Ishikawa (cell line): Measurements from ENCODE around the gene FAM186B.

ENCODE experiments used
- CEBPB ChIP-seq: IDR thresholded peaks from 2 replicates; pipeline ENCODE4 v1.6.1; 2012
- CREB1 ChIP-seq: IDR thresholded peaks from 2 replicates; pipeline ENCODE4 v1.6.1; 2012; ENCODE audit warnings: low read depth
- EGR1 ChIP-seq: IDR thresholded peaks from 2 replicates; pipeline ENCODE4 v1.6.1; 2012
- EP300 ChIP-seq: IDR thresholded peaks from 2 replicates; pipeline ENCODE4 v1.6.1; 2012; ENCODE audit warnings: borderline replicate concordance
- FOXM1 ChIP-seq: IDR thresholded peaks from 2 replicates; pipeline ENCODE4 v1.6.1; 2012; ENCODE audit warnings: low read depth, borderline replicate concordance
- MAX ChIP-seq: IDR thresholded peaks from 2 replicates; pipeline ENCODE4 v1.6.1; 2012
- NFIC ChIP-seq: IDR thresholded peaks from 2 replicates; pipeline ENCODE4 v1.6.1; 2012
- RAD21 ChIP-seq: IDR thresholded peaks from 2 replicates; pipeline ENCODE4 v1.6.1; 2012; ENCODE audit warnings: low read depth
- REST ChIP-seq: IDR thresholded peaks from 2 replicates; pipeline ENCODE4 v1.6.1; 2012; ENCODE audit warnings: low read depth, mild to moderate bottlenecking
- TAF1 ChIP-seq: IDR thresholded peaks from 2 replicates; pipeline ENCODE4 v1.6.1; 2012; ENCODE audit warnings: low read depth, mild to moderate bottlenecking
- TCF12 ChIP-seq: IDR thresholded peaks from 2 replicates; pipeline ENCODE4 v1.6.1; 2012; ENCODE audit warnings: low read depth
- TEAD4 ChIP-seq: IDR thresholded peaks from 2 replicates; pipeline ENCODE4 v1.6.1; 2012
- USF1 ChIP-seq: IDR thresholded peaks from 2 replicates; pipeline ENCODE4 v1.6.1; 2012
- YY1 ChIP-seq: IDR thresholded peaks from 2 replicates; pipeline ENCODE4 v1.6.1; 2012; ENCODE audit warnings: low read depth
- ZBTB7A ChIP-seq: IDR thresholded peaks from 2 replicates; pipeline ENCODE4 v1.6.1; 2012; ENCODE audit warnings: low read depth

FAM186B gene

GRCh38 chr12:49565406-49566265 lies 39.8 kb downstream of the FAM186B start:
- TF ChIP-seq TCF12 = no peak
- TF ChIP-seq CREB1 = no peak
- TF ChIP-seq NFIC = no peak
- no peak for TF ChIP-seq MAX
- TF ChIP-seq YY1 = no peak
- TF ChIP-seq CEBPB = no peak
- TF ChIP-seq FOXM1 = no peak
- no peak for TF ChIP-seq RAD21
- TF ChIP-seq TEAD4 = no peak

GRCh38 chr12:49564686-49565405 lies 40.6 kb downstream of the FAM186B start:
- no peak for TF ChIP-seq EP300
- no peak for TF ChIP-seq CEBPB
- TF ChIP-seq TCF12 = no peak
- TF ChIP-seq TAF1 = no peak
- no peak for TF ChIP-seq YY1
- no peak for TF ChIP-seq MAX
- no peak for TF ChIP-seq NFIC
- TF ChIP-seq USF1 = no peak
- no peak for TF ChIP-seq FOXM1
- no peak for TF ChIP-seq CREB1
- no peak for TF ChIP-seq TEAD4
- no peak for TF ChIP-seq REST
- no peak for TF ChIP-seq EGR1
- TF ChIP-seq RAD21 = no peak
- no peak for TF ChIP-seq ZBTB7A

- no peak for TF ChIP-seq TAF1
- no peak for TF ChIP-seq FOXM1
- no peak for TF ChIP-seq REST
- no peak for TF ChIP-seq RAD21
- no peak for TF ChIP-seq EGR1
- TF ChIP-seq TEAD4 = no peak
- no peak for TF ChIP-seq MAX
- no peak for TF ChIP-seq TCF12
- TF ChIP-seq YY1 = no peak
- no peak for TF ChIP-seq CREB1
- no peak for TF ChIP-seq ZBTB7A
- TF ChIP-seq CEBPB = no peak
- TF ChIP-seq EP300 = no peak
- TF ChIP-seq NFIC = no peak
- no peak for TF ChIP-seq USF1
Measured at GRCh38 chr12:49563951-49564685, 41.3 kb downstream of the FAM186B start.

- TF ChIP-seq NFIC = no peak
- TF ChIP-seq TCF12 = no peak
- TF ChIP-seq TAF1 = no peak
- TF ChIP-seq EGR1 = no peak
- no peak for TF ChIP-seq USF1
- TF ChIP-seq YY1 = no peak
Measured at GRCh38 chr12:49562831-49563230, 42.6 kb downstream of the FAM186B start.
